Measurements from ENCODE around the gene SEPTIN5. TPM values are rescaled to one million over a fixed set of nuclear protein-coding genes. Genes with fewer than 3 reads are reported as not detected.
A peak's percentile ranks its signal among the peaks of the same experiment; 100 is the strongest.

The SEPTIN5 gene
- total RNA-seq, 1 donor from 2014 or later = 167 TPM

GRCh38 chr22:19705181-19705934 lies 8.9 kb upstream of the SEPTIN5 start:
- no peak for DNase-seq

GRCh38 chr22:19706661-19707151 lies 7.6 kb upstream of the SEPTIN5 start:
- DNase-seq = no peak

GRCh38 chr22:19707347-19708290 lies 6.7 kb upstream of the SEPTIN5 start:
- DNase-seq = no peak

GRCh38 chr22:19708321-19709011 lies 5.8 kb upstream of the SEPTIN5 start:
- DNase-seq = no peak

GRCh38 chr22:19709063-19709769 lies 5.1 kb upstream of the SEPTIN5 start:
- no peak for DNase-seq

- no peak for DNase-seq
Measured at GRCh38 chr22:19710020-19710768, 4.1 kb upstream of the SEPTIN5 start.

- DNase-seq = no peak
Measured at GRCh38 chr22:19710769-19711106, 3.6 kb upstream of the SEPTIN5 start.

GRCh38 chr22:19713245-19713644 lies 1.1 kb upstream of the SEPTIN5 start:
- DNase-seq = no peak

GRCh38 chr22:19713650-19714311 lies 522 bp upstream of the SEPTIN5 start:
- DNase-seq = no peak

GRCh38 chr22:19715188-19715930 lies 1.1 kb downstream of the SEPTIN5 start:
- no peak for DNase-seq

GRCh38 chr22:19716041-19716828 lies 1.9 kb downstream of the SEPTIN5 start:
- DNase-seq = no peak

- DNase-seq = no peak
Measured at GRCh38 chr22:19716829-19717105, 2.5 kb downstream of the SEPTIN5 start.

- no peak for DNase-seq
Measured at GRCh38 chr22:19717181-19717580, 2.9 kb downstream of the SEPTIN5 start.

- peak; percentile 65 for DNase-seq
Measured at GRCh38 chr22:19717691-19718455, 3.6 kb downstream of the SEPTIN5 start.

GRCh38 chr22:19718456-19719049 lies 4.2 kb downstream of the SEPTIN5 start:
- no peak for DNase-seq

- no peak for DNase-seq
Measured at GRCh38 chr22:19719050-19719482, 4.8 kb downstream of the SEPTIN5 start.

GRCh38 chr22:19719488-19720021 lies 5.3 kb downstream of the SEPTIN5 start:
- DNase-seq = no peak
